Activated CD8-positive, alpha-beta memory T cell treated with anti-CD3 and anti-CD28 coated beads for 24 hours (primary cell): Measurements from ENCODE around the gene ANKS1A.
A peak's percentile ranks its signal among the peaks of the same experiment; 100 is the strongest.
"Not testable (repeated sequence)": the region's sequence is repeated elsewhere in the genome, so short reads cannot be mapped to it uniquely, and the experiment has no call there.

Experiments used
- DNase-seq: peaks from one replicate; pipeline ENCODE4 v3.0.0-alpha.2; 2020

Gene ANKS1A

GRCh38 chr6:34964564-34964963 is 75.5 kb downstream of the ANKS1A start:
- DNase-seq: no peak

GRCh38 chr6:34967461-34967860 is 78.4 kb downstream of the ANKS1A start:
- DNase-seq: no peak

GRCh38 chr6:34969662-34970265 is 80.7 kb downstream of the ANKS1A start:
- DNase-seq: no peak

GRCh38 chr6:34970488-34970887 is 81.4 kb downstream of the ANKS1A start:
- no peak for DNase-seq

- DNase-seq: no peak
Observed at GRCh38 chr6:34970957-34971356, 81.9 kb downstream of the ANKS1A start.

GRCh38 chr6:34973547-34974248 is 84.6 kb downstream of the ANKS1A start:
- DNase-seq: no peak

GRCh38 chr6:34974249-34974642 is 85.2 kb downstream of the ANKS1A start:
- no peak for DNase-seq

- DNase-seq: no peak
Observed at GRCh38 chr6:34976239-34976638, 87.2 kb downstream of the ANKS1A start.

- DNase-seq: no peak
Observed at GRCh38 chr6:34979218-34979617, 90.2 kb downstream of the ANKS1A start.

- DNase-seq: no peak
Observed at GRCh38 chr6:34979994-34980393, 90.9 kb downstream of the ANKS1A start.

- no peak for DNase-seq
Observed at GRCh38 chr6:34981366-34981765, 92.3 kb downstream of the ANKS1A start.

- DNase-seq: no peak
Observed at GRCh38 chr6:34981951-34982350, 92.9 kb downstream of the ANKS1A start.

- no peak for DNase-seq
Observed at GRCh38 chr6:34982424-34982852, 93.4 kb downstream of the ANKS1A start.

GRCh38 chr6:34984416-34984815 is 95.4 kb downstream of the ANKS1A start:
- no peak for DNase-seq

GRCh38 chr6:34985236-34985635 is 96.2 kb downstream of the ANKS1A start:
- DNase-seq: no peak

GRCh38 chr6:34986845-34987246 is 97.8 kb downstream of the ANKS1A start:
- DNase-seq: peak; percentile 70

- no peak for DNase-seq
Observed at GRCh38 chr6:34987506-34987905, 98.5 kb downstream of the ANKS1A start.

GRCh38 chr6:34990971-34991560 is 102.0 kb downstream of the ANKS1A start:
- DNase-seq: no peak

- no peak for DNase-seq
Observed at GRCh38 chr6:34992376-34992775, 103.3 kb downstream of the ANKS1A start.

- DNase-seq: no peak
Observed at GRCh38 chr6:34993213-34993612, 104.2 kb downstream of the ANKS1A start.

GRCh38 chr6:34994693-34995092 is 105.6 kb downstream of the ANKS1A start:
- DNase-seq: no peak

- not testable (repeated sequence) for DNase-seq
Observed at GRCh38 chr6:34998417-34998816, 109.4 kb downstream of the ANKS1A start.

GRCh38 chr6:34999153-34999552 is 110.1 kb downstream of the ANKS1A start:
- DNase-seq: not testable (repeated sequence)

- DNase-seq: not testable (repeated sequence)
Observed at GRCh38 chr6:34999962-35000361, 110.9 kb downstream of the ANKS1A start.
